Central memory CD4-positive, alpha-beta T cell (primary cell): ENCODE measurements around the gene EIF4E1B.

Source experiments
- DNase-seq: peaks from one replicate; pipeline ENCODE4 v3.0.0; 2022

Gene EIF4E1B

DNA sequence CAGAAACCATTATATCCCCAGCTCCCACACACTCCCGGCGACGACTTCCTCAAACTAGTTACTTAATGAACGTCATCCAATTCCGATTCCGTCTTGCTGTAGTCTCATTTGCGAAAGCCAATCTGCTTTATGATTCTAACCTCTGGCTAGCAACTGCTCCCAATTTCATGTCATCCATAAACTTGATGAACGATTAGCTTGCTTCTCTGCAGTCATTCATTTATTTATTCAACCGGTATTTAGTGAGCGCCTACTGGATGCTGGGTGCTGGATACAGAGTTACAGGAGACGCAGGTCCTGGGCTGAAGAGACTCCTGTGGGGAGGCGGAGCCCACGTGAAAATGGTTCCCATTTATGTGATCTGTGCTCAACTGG is 63.0 kb downstream of the EIF4E1B start:
- DNase-seq: no peak

DNA sequence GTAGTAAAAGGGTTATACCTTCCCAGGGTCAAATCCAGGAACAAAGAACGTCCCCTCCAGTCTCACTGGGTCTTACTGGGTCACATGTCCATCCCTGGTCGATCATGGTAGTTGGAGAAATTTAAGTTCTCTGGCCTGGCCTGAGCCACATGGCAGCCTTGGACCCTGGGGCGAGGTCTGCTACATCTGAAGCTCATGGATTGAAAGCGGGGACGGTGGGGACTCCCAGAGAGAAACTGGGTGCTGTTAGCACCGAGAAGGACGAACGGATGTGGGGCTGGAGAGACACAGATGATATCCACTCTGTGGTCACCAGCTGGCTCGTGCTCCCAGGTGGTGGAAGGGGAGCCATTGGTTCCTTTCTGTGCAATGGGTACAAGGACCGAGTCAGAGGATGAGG is 63.7 kb downstream of the EIF4E1B start:
- no peak for DNase-seq

DNA sequence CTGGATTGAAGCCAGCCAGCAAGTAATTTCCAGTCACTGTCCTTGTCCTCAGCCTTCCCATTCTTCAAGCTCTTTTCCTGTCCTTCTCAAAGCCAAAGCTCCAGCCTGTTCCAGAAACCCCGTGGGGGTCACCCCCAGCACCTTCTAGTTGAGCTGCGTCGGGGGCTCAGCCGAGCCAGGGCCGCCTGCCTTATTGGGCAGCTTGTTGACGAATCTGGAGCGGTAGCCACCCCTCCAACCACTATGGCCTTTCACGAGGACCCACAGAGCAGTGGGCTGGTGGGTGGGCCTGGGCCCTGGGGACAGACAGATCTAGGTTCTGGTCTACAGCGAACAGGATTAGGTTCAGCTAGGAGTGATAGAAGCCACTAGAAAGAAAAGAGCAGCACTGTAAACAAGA is 64.2 kb downstream of the EIF4E1B start:
- DNase-seq: no peak

DNA sequence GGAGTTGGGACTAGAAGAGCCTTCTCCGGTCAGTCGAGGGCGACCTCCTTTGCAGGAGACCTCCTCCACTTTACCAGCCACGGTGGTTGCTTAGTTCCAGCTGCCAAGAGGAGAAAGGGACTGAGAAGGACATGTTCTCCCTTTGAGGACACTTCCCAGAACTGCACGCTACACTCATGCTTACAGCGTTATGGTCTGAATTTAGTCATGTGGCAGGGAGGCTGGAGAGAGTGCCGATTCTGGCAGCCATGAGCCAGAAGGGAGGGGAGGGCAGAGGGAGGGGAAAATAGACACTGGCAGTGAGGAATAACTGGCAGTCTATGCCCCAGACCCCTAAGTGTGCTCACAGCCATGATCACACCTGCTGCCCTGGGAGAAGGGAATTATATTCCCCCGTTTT is 64.6 kb downstream of the EIF4E1B start:
- no peak for DNase-seq
